Stomach (tissue), 9 donors: ENCODE results near the gene ABLIM2. TPM values are rescaled to one million over a fixed set of nuclear protein-coding genes. Genes with fewer than 3 reads are reported as not detected.

ENCODE experiments used
- DNase-seq, 2 donors: peaks; one replicate each; pipeline versions ENCODE4 v3.0.0 to v3.0.0-alpha.2; 2013 to 2019
- H3K27ac ChIP-seq, 5 donors: fragments of 200-600 bp in 4 of 5; sonication (generic) in 4 of 5; one replicate each; pipeline ENCODE4 v1.5.1; 2013 to 2019; ENCODE audit warnings: mild to moderate bottlenecking in 1 of 5, moderate library complexity in 1 of 5
- H3K27me3 ChIP-seq, 3 donors: fragments of 200-600 bp; sonication (generic); one replicate each; pipeline ENCODE4 v1.5.1; 2017 to 2019; ENCODE audit warnings: mixed run types in 1 of 3
- H3K36me3 ChIP-seq, 4 donors: fragments of 200-600 bp; sonication (generic); 1 replicate in 3 of 4; 2 replicates in 1 of 4; pipeline ENCODE4 v1.5.1; 2016 to 2019
- H3K4me1 ChIP-seq, 4 donors: fragments of 200-600 bp; sonication (generic); one replicate each; pipeline ENCODE4 v1.5.1; 2016 to 2019
- H3K4me3 ChIP-seq, 4 donors: fragments of 200-600 bp; sonication (generic) in 3 of 4; one replicate each; pipeline ENCODE4 v1.5.1; 2016 to 2019; ENCODE audit warnings: mild to moderate bottlenecking in 1 of 4
- H3K9me3 ChIP-seq, 4 donors: fragments of 200-600 bp; sonication (generic); one replicate each; pipeline ENCODE4 v1.5.1; 2016 to 2019
- EP300 ChIP-seq: sonication (generic); formaldehyde crosslinking; IDR thresholded peaks from one replicate; pipeline ENCODE4 v1.6.1; 2017; ENCODE audit warnings: antibody characterized with exemption
- POLR2A ChIP-seq, 4 donors: fragments of 450-650 bp; IDR thresholded peaks; one replicate each; pipeline ENCODE4 v1.6.1; 2016; ENCODE audit warnings: antibody characterized with exemption in 4 of 4, control low read depth in 2 of 4, mild to moderate bottlenecking in 1 of 4, moderate library complexity in 1 of 4
- POLR2AphosphoS5 ChIP-seq, 3 donors: sonication (generic); formaldehyde crosslinking; IDR thresholded peaks; one replicate each; pipeline ENCODE4 v1.6.1; 2016; ENCODE audit warnings: antibody characterized with exemption in 3 of 3
- WGBS, 5 donors: extraction: QIAGEN DNeasy Blood & Tissue Kit in 3 of 5; methylation state at CpG; one replicate each; pipeline versions ENCODE4 v1.1.5 to v1.1.7; 2013 to 2018; 5-methylcytosine and 5-hydroxymethylcytosine counted together
- intact Hi-C: fragments of 100-400 bp; cut with DNase I; formaldehyde crosslinking; loops from one replicate; pipeline ENCODE4 v1.15.1; 2023; ENCODE audit warnings: low total_unique reads
- polyA plus RNA-seq, 3 donors: library from polyadenylated mRNA; stranded (reverse); fragments of 200-250 nt; gene quantifications; one replicate each; pipeline ENCODE4 v1.2.3, GENCODE V29; 2013
- total RNA-seq, 5 donors: library from RNA; depleted of rRNA; stranded (reverse); fragments of >200 nt; gene quantifications; one replicate each; pipeline versions ENCODE4 v1.1.0 to v1.2.3, GENCODE V29; 2014 to 2016
- TF ChIP-seq, protein P1 (sequence below), 7 experiments: fragments of 450-650 bp in 4 of 7; fragments of 200-600 bp in 3 of 7; sonication (generic) in 3 of 7; IDR thresholded peaks; one replicate each; pipeline ENCODE4 v1.5.1; 2016 to 2019; ENCODE audit warnings: antibody characterized with exemption in 7 of 7, control low read depth in 2 of 7, mild to moderate bottlenecking in 1 of 7
- donor health status: healthy with polysubstance abuse.
- donor health status: Bipolar disorder and iron deficiency.
- donor health status: healthy.

ABLIM2 gene
- total and polyA plus RNA-seq, 8 donors: 2.3 to 28.0 (median 5.5) TPM

DNA sequence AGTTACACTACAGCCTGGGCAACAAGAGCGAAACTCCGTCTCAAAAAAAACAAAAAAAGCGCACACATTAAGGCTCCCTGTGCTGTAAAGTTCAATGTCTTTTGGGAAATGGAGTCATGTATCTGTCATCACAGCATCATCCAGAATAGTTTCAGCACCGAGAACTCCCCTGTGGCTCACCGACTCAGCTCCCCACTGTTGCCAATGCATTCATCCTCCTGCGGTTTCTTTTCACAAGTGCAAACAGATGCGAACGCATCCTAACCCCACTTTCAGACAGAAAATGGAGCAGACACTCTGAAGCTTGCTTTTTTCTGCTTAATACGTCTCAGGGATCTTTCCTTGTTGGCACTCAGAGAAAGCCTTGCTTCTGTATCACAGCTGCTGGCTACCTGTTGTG lies 26.7 kb upstream of the ABLIM2 start:
- no peaks in the 10 kb centered on the region for H3K27me3 ChIP-seq
- intact Hi-C loops: no loop called here
- no peak overlapping the region for H3K4me3 ChIP-seq
- no peaks in the 10 kb centered on the region for H3K36me3 ChIP-seq
- H3K4me1 ChIP-seq: peaks cover 37 to 52% (median 47%) of the 10 kb centered on the region in 4 donors
- 81 to 91% (median 83%) methylated on average over 9 of the region's 9 CpGs for WGBS, 5 donors
- no peak for DNase-seq
- TF ChIP-seq, protein P1, sequence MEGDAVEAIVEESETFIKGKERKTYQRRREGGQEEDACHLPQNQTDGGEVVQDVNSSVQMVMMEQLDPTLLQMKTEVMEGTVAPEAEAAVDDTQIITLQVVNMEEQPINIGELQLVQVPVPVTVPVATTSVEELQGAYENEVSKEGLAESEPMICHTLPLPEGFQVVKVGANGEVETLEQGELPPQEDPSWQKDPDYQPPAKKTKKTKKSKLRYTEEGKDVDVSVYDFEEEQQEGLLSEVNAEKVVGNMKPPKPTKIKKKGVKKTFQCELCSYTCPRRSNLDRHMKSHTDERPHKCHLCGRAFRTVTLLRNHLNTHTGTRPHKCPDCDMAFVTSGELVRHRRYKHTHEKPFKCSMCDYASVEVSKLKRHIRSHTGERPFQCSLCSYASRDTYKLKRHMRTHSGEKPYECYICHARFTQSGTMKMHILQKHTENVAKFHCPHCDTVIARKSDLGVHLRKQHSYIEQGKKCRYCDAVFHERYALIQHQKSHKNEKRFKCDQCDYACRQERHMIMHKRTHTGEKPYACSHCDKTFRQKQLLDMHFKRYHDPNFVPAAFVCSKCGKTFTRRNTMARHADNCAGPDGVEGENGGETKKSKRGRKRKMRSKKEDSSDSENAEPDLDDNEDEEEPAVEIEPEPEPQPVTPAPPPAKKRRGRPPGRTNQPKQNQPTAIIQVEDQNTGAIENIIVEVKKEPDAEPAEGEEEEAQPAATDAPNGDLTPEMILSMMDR (IDR thresholded peaks at IDR 0.05): no peak
- TF ChIP-seq POLR2AphosphoS5 (IDR thresholded peaks at IDR 0.05) (no peak), POLR2A (IDR thresholded peaks at IDR 0.05) (no peak), EP300 (no peak)
- no peaks in the 10 kb centered on the region for H3K9me3 ChIP-seq
- no peak overlapping the region for H3K27ac ChIP-seq

DNA sequence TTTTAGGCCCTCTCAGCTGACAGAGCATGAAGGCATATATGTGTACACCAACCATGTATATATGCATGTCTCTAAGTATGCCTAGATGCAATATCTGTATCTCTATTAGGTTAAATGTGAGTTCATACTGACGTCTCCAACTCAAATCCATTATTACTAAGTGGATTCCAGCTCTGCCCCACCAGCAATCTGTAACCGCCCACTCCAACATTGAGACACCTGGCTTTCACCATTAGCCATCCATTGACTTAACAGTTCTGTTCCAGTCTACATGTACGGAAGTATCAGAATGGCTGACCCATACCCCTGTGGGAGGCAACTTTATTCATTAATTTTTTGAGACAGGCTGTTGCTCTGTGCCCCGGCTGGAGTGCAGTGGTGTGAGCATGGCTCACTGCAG lies 25.4 kb upstream of the ABLIM2 start:
- no peak for DNase-seq
- Histone ChIP-seq H3K27ac (peak overlapping the region in 4 of 5 donors; percentile 8 to 72 (median 52)), H3K27me3 (no peaks in the 10 kb centered on the region), H3K36me3 (no peaks in the 10 kb centered on the region), H3K4me1 (peaks cover 29 to 46% (median 36%) of the 10 kb centered on the region in 4 donors), H3K4me3 (no peak overlapping the region), H3K9me3 (no peaks in the 10 kb centered on the region)
- intact Hi-C loops: no loop called here
- TF ChIP-seq, protein P1 (IDR thresholded peaks at IDR 0.05): no peak
- no peak for TF ChIP-seq EP300
- TF ChIP-seq POLR2A (IDR thresholded peaks at IDR 0.05): no peak
- TF ChIP-seq POLR2AphosphoS5 (IDR thresholded peaks at IDR 0.05): no peak
- whole genome bisulfite sequencing, 5 donors: 80 to 85% (median 81%) methylated on average over 4 of the region's 4 CpGs

DNA sequence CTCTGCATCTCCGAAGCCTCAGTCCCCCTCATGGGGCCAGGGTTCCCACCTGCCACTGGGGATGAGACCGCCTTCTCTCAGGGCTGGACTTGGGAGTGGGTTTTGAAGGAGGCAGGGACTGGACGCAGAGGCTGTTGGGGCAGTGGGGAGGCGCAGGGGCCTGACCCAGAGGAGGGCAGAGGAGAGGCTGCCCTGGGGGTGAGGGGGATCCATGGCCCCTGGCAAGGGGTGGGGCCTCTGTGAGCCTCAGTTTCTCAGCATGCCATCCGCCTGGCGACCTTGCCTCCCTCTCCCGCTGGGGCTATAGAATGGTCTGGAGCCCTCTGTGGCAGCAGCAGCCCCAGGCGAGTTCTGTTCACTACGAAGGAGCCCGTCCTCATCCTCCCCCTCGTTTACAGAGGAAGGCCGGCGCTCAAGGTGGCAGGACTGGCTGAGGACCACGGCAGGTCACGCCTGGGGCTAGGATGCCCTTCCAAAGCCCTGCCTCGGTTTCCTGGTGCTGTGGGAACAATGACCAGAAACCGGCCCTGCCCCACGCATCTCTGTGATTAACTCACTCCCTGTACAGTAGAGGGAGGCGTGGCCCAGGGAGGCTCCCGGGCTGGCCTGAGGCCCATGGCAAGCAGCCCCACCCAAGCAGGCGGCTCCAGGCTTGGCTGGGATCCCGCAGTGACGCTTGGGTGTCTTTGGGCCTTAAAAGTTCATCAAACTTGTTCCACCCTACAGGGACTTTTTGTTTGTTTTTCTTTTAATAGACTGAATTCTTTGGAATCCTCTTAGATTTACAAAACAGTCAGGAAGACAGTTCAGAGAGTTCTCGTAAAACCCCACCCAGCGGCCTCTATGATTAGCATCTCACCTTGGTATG lies 24.5 kb upstream of the ABLIM2 start:
- Histone ChIP-seq H3K4me3 (no peak overlapping the region), H3K36me3 (no peaks in the 10 kb centered on the region), H3K4me1 (peaks cover 22 to 39% (median 29%) of the 10 kb centered on the region in 4 donors), H3K9me3 (no peaks in the 10 kb centered on the region), H3K27me3 (no peaks in the 10 kb centered on the region), H3K27ac (peak overlapping the region; percentile 34 to 72 (median 52))
- intact Hi-C loops: no loop called here
- 36 to 49% (median 46%) methylated on average over 22 to 25 of the region's 25 CpGs for WGBS, 5 donors
- TF ChIP-seq POLR2AphosphoS5 (IDR thresholded peaks at IDR 0.05) (peak; percentile 5 to 73 (median 53)), EP300 (no peak)
- peak; percentile 89 to 92 for DNase-seq

DNA sequence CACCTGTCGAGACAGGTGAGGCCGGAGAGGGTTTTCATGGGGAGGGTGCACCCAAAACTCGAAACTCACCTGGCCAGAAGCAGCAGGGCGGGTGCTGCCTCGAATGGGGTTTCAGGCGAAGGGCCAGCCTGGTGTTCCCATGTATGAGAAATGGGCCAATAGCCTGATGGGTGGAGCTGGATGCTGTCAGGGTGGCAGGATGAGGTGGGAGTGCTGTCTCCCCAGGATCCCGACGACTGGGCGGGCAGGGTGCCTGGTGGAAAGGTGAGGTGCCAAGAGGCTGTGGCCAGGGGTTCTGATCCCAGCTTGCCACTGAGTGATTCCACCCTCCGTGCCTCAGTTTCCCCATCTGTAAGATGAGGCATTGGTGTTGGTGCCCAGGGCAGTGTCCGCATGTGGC lies 23.7 kb upstream of the ABLIM2 start:
- Histone ChIP-seq H3K9me3 (no peaks in the 10 kb centered on the region), H3K4me3 (no peak overlapping the region), H3K4me1 (peaks cover 22 to 39% (median 29%) of the 10 kb centered on the region in 4 donors), H3K27ac (peak overlapping the region in 4 of 5 donors; percentile 46 to 72 (median 65)), H3K27me3 (no peaks in the 10 kb centered on the region), H3K36me3 (no peaks in the 10 kb centered on the region)
- intact Hi-C loops: no loop called here
- no peak for DNase-seq
- TF ChIP-seq POLR2A (IDR thresholded peaks at IDR 0.05): no peak
- TF ChIP-seq POLR2AphosphoS5 (IDR thresholded peaks at IDR 0.05): no peak
- TF ChIP-seq EP300: no peak
- TF ChIP-seq, protein P1 (IDR thresholded peaks at IDR 0.05): no peak
- 60 to 83% (median 64%) methylated on average over 11 of the region's 11 CpGs for WGBS, 5 donors
